ENCODE measurements around the gene KIAA0319L.

The KIAA0319L gene

DNA sequence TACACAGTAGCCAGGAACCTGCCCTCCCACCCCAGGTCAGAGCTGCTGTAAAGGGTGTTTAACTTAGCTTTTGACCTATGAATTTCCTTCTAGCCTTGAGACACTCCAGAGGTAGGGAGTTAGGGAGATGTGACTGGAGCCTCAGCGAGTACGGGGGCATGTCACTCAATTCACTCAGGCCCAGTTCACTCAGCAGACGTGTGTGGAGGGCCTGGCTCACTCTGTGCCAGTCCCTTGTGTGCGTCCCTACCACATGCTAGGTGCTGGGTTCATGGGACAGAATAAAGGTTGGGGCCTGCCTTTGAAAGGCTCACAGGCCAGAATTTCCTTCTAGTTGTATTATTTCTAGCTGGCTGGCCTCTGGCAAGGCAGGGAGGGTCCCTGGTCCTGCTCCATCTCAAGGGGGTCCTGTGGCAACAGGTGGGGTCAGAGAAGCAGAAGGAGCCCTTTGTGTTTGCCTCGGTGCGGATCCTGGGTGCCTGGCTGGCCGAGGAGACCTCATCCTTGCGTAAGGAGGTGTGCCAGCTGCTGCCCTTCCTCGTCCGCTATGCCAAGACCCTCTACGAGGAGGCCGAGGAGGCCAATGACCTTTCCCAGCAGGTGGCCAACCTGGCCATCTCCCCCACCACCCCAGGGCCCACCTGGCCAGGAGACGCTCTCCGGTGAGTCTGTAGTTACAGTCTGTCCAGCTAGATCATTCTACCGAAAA is 4.9 kb upstream of the KIAA0319L start:
- DNase-seq, result no peak

- no peak for DNase-seq
These were observed 4.2 kb upstream of the KIAA0319L start for GRCh38 chr1:35561297-35561971.

DNA sequence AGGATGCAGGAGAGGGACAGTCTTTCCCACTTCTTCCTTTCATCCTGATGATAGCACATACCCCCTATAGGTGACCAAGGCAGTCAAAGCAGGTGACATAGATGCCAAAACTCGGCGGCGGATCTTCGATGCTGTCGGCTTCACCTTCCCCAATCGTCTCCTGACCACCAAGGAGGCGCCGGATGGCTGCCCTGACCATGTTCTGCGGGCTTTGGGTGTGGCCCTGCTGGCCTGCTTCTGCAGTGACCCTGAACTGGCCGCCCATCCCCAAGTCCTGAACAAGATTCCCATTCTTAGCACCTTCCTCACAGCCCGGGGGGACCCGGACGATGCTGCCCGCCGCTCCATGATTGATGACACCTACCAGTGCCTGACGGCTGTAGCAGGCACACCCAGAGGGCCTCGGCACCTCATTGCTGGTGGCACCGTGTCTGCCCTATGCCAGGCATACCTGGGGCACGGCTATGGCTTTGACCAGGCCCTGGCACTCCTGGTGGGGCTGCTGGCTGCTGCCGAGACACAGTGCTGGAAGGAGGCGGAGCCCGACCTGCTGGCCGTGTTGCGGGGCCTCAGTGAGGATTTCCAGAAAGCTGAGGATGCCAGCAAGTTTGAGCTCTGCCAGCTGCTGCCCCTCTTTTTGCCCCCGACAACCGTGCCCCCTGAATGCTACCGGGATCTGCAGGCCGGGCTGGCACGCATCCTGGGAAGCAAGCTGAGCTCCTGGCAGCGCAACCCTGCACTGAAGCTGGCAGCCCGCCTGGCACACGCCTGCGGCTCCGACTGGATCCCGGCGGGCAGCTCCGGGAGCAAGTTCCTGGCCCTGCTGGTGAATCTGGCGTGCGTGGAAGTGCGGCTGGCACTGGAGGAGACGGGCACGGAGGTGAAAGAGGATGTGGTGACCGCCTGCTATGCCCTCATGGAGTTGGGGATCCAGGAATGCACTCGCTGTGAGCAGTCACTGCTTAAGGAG is 3.3 kb upstream of the KIAA0319L start:
- no peak for DNase-seq

- no peak for DNase-seq
These were observed 2.2 kb upstream of the KIAA0319L start for GRCh38 chr1:35559317-35559944.

- no peak for DNase-seq
These were observed 1.4 kb upstream of the KIAA0319L start for GRCh38 chr1:35558374-35559316.

DNA sequence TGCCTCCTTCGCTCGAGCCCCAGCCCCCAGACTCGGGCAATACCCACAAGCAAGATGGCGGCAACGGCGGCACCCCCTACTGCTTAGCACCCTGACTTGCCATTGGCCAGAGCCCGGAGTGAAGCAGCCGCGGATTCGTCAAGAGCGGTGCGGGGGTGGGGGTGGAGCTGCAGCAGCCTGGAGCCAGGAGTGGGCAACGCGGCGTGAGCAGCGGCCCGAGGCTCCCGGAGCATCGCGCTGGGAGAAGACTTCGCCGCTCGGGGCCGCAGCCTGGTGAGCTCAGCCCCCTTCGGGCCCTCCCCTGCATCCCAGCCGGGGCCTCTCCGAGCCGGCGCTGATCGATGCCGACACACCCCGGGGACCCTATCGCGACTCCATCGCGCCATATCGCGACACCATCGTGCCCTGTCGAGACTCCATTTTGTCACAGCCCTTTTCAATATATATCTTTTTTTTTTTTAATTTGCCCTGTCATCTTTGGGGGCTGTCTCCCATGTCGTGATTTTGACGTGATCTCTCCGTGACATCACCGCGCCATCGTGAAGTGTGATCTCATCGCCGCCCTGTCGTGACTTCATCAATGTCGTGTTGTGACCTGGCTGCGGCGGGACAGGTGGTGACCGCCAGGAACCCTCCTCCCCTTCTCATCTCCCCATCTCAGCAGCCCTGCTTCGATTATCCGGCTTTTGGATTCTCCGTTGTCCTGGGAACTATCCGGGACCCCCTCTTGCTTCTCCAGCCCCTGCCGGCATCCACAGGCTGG is 589 bp upstream of the KIAA0319L start, which contains the start of gene NCDN:
Gene NCDN, plus strand, starts transcription at position 189 of the 763 bp plus-strand sequence. Its CDS starts 392 bp downstream, at position 581.
- peak; percentile 90 for DNase-seq

DNA sequence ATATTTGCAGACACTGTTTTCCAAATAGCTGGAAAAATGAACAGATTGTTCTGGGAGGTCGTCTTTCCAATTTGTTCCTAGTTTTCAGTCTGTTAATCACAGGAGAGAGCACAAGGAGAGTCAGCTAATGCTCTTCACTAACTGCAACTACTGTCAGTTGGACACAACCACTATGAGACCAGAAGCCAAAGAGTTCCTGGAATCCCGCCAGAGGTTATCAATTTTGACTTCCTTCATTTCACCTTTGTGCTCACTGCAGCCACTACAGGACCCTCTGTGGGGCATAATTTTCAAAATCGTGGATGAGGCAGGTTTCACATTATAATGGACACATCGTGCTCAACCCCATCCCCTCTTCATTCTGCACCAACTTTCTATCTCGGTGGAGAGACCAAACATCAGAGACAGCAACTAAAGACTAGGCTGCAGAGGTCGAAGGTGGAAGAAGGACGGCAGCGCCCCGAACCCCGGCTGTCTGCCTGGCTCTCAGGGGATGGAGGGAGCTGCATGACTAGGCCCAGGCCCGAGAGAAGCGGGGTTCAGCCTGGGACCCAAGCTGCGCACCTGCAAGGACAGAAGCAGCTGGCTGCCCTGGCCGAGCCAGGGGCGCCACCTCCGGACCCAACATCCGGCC is 602 bp downstream of the KIAA0319L start:
- DNase-seq, result no peak

DNA sequence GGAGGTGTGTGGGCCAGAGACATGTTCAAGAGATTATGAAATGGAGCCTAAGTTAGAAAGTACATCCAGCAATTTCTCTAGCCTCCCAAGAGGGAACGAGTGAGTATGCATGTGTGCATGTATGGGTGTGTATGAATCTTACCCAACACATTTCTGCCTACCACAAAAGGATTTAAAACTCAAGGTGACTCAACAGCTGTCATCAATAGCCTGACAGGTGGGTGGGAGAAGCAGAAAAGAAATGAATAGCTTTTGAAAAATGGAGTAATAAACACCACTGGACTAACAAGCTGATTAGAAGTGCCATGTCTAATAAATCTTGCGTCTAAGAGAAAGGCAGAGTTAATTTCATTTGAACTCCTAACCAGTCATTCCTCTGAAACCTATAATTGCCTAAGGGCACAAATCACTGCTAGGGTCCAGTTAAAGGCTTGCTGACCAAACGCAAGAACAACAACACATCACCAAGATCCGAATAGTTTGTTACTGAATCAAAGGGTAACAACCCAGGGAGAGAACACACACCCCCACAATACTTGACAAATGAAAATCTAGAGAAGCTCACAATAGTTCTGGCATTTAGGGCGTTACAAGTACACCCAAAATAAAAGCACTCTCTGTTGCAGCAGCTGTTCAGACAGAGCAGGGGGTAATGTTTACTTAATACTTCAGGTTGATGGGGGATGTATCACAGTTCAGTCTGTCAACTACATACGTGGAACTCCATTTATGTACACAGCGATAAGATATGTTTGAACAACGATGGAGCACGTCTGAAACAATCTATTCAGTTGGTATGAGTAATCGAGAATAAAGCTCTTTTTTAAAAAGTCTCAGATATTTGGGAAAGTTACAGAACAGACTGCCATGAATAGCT is 1.4 kb downstream of the KIAA0319L start:
- DNase-seq, result no peak

GRCh38 chr1:35555212-35555584 is 2.0 kb downstream of the KIAA0319L start:
- no peak for DNase-seq

DNA sequence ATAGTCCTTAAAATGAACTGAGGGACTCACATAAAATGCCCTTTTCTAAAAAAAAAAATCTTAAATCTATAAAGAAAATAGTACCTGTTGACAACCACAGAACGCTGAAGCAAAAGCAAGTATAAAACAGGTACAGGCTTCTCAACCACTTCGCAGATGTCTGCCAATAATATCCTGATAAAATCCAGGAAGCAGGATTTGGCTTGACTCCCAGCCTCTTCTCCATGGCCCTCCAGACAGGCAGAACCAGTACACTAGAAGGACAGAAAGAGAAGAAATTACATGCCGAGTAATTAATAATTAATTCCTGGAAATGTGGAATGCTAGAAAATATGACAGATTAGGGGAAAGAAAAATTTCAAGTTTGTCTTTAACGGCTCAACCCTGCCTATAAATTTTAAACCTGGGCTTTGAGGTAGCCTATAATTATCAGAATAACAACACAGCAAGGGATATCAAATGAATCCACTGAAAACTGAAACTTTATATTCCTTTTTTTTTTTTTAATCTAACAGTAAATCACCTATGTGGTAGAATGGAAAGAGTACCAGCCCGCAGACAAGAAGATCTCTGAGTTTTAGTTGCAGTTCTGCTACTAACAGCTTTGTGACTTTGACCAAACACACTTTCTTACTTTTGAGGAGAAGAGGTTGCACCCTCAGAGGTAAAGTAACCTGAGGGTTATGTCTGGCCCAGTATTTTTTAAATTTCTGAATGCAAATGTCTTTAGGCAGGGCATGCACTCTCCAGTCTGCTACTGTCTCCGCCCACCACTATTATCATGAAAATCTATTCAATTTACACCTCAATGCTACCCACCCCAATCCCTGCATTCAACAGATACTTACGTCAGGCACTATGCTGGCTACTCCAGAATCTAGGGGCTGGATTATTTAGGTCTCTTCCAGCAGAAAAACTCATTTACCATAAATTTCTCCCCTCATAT is 2.7 kb downstream of the KIAA0319L start:
- no peak for DNase-seq

GRCh38 chr1:35553851-35554250 is 3.4 kb downstream of the KIAA0319L start:
- DNase-seq, result no peak

DNA sequence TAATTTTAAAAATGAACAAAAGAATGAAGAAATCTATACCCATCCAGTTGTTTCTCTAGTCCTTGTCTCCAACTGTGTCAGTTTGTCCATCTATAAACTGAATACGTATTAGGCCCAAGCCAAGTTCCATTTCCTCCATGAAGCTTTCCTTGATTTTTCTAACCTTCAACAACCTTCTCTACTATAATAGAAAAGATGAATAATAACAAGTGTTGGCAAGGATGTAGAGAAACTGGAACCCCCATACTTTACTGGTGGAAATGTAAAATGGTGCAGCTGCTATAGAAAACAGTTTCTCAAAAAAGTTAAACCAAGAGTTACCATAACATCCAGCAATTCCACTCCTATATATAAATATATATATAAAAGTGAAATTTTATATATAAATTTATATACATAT is 10.6 kb downstream of the KIAA0319L start:
- no peak for DNase-seq

DNA sequence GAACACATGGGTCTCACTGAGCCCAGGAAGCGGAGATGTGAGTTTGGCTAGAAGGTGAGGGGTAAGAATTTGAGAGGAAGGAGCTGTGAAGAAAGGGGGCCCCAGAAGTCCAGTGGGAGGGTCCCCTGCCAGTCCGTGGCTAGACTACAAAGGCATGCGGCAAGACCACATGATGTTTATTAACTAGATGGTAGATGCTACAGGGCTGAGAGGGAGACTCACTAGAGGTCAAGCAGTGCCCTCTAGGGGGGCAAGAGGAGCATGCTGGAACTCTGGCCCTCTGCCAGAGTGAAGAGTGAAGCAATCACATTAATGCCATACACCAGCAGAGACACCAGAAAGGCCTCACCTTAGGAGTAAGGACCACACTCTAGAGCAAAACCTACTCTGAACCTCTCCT is 12.2 kb downstream of the KIAA0319L start:
- DNase-seq, result no peak

GRCh38 chr1:35539824-35540261 is 17.4 kb downstream of the KIAA0319L start:
- no peak for DNase-seq

GRCh38 chr1:35539073-35539823 is 18.0 kb downstream of the KIAA0319L start:
- DNase-seq, result no peak

- DNase-seq, result no peak
These were observed 19.4 kb downstream of the KIAA0319L start for GRCh38 chr1:35537806-35538205.

DNA sequence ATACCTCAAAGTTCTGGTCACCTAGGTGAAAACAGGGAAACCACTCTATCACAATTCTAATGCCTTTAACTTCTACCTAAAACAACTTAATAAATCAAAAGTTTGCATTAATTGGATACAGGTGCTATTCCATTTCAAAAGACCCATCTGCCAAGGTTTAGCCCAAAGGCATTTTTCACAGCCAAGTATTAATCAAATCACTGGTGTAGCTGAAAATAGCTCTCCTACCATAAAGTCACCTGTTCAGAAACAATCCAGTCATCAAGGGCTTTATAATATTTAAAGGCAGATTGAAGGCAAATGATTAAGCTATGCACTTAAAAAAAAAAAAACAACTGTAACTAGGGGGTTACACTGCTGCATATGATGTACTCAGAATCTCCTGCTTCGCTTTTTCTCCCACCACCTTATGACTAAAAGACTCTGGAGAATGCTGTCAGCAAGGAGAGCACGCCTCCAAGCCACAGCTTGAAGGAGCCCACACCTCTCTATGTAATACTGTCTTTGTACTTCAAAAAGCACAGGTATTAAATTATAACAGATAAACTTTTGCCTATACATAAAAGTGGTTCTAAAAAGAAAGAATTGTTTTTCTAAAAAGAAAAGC is 20.5 kb downstream of the KIAA0319L start:
- DNase-seq, result no peak

Data from activated gamma-delta T cell (primary cell).